NCI-H748 (cell line): ENCODE results near the gene SFTA2.

Experiments
- DNase-seq: peaks from one replicate; lab custom pipeline; 2025; ENCODE audit not compliant: unreplicated experiment; lab: John Stamatoyannopoulos, UW

The SFTA2 gene

DNA sequence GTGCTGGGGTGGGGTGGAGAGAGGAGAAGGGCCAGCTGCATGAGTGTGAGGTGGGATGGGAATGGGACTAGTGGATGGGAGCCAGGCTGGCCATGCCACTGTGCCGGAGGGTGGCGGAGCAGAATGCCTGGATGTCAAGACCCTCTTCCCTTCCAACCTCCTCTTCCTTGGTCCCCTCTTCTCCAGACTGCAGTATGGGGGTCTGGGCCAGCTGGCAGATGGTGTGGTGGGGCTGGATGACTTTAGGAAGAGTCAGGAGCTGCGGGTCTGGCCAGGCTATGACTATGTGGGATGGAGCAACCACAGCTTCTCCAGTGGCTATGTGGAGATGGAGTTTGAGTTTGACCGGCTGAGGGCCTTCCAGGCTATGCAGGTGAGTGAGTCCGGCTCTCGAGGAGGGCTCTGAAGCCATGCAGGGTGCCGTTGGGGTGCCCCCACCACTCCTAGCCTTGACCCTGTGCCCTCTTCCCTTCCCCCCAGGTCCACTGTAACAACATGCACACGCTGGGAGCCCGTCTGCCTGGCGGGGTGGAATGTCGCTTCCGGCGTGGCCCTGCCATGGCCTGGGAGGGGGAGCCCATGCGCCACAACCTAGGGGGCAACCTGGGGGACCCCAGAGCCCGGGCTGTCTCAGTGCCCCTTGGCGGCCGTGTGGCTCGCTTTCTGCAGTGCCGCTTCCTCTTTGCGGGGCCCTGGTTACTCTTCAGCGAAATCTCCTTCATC, 40.0 kb downstream of the SFTA2 start:
- no peak for DNase-seq

DNA sequence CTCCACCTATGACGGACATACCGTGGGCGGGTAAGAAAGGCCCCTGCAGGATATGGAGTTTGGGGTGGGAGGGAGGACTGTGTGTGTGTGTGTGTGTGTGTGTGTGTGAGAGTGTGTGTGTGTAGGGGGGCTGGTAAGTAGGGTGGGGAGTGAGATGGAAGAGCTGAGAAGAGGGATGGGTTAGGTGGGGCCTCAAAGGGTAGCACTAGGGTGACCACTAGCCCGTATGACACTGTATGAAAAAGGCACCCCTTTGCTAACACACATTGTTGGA, 40.6 kb downstream of the SFTA2 start:
- no peak for DNase-seq

DNA sequence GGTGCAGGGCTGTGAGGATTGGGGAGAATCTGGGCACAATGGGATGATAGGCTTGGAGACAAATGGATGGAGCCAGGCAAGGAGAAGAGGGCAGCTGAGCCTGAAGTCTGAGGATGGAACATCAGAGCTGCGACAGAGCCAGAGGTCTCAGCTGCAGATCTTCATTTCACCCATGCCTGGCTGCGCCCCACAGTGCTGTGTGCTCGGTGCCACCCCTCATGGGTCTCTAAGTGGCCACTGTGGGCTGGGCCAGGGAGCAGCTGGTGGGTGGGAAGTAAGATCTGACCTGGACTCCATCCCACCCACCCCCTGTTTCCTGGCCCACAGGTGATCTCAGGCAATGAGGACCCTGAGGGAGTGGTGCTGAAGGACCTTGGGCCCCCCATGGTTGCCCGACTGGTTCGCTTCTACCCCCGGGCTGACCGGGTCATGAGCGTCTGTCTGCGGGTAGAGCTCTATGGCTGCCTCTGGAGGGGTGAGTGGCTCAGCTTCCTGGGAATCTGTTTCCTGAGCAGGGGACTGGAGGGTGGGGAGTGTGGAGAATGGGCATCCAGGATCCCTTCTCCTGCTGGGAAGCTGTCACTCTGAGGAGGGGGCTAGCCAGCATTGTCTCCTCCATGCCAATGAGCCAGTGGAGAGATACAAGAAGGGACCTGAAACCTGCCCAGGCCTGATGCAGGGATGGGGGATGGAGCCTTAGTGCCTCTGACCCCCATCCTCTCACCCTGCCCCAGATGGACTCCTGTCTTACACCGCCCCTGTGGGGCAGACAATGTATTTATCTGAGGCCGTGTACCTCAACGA, 41.1 kb downstream of the SFTA2 start:
- DNase-seq, result no peak

DNA sequence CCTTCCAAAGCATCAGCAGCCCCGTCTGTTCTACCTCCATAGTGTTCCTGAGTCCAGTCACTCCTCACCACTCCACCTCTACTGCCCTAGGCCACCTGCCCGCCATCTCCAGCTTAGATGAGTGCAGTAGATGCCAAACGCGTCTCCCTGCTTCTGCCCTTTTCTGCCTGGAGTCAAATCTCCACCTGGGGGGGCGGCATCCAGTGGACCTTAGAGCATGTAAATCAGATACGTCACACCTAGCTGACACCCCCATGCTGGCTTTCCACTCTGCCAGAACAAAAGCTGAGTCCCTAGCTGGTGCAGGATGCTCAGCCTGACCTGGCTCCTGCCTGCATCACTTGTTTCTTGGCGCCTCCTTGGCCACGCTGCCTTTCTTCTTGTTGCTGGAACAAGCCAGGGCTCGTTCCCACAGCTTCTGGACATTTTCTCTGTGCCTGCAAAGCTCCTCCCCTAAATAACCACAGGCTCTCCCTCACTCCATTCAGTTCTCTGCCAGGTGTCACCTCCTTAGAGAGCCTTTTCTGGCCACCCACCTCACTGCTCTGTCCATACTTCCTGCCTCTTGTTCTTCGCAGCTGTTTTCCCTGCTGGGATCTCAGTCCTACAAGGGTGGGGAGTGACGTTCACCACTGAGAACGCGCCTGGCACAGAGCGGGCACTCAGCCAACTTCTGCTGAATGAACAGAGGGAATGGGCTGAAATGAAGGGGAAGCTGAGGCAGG, 41.9 kb downstream of the SFTA2 start:
- no peak for DNase-seq

DNA sequence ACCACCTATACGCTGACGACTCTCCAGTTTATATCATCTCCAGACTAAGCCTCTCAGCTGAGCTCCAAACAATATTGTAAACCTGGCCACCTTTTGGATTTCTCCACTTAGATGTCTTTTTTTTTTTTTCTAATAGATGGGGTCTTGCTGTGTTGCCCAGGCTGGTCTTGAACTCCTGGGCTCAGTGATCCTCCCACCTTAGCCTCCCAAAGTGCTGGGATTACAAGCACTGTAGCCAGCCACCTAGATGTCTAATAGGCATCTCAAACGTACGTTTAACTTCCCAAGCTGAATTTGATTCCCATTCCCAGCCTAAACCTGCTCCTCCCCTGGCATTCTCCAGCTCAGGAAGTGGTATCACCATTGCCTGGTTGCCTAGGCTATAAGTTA, 42.5 kb downstream of the SFTA2 start:
- DNase-seq, result no peak

DNA sequence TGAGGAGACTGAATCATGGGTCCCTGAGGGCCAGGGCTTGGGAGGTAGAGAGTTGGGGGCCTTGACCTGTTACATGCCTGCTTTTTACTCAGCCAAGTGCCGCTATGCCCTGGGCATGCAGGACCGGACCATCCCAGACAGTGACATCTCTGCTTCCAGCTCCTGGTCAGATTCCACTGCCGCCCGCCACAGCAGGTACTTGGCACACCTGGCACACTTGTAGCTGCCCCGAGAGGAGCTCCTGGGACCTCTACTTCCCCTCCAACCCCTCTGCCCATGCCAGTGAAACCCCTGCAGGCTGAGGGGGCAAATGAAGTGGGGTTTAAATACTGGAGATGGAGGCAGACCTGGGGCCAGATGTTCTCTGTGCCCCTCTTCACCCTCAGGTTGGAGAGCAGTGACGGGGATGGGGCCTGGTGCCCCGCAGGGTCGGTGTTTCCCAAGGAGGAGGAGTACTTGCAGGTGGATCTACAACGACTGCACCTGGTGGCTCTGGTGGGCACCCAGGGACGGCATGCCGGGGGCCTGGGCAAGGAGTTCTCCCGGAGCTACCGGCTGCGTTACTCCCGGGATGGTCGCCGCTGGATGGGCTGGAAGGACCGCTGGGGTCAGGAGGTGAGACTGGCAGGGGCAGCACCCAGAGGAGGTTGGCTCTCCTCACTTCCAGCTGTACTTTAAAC, 43.0 kb downstream of the SFTA2 start:
- DNase-seq, result no peak

DNA sequence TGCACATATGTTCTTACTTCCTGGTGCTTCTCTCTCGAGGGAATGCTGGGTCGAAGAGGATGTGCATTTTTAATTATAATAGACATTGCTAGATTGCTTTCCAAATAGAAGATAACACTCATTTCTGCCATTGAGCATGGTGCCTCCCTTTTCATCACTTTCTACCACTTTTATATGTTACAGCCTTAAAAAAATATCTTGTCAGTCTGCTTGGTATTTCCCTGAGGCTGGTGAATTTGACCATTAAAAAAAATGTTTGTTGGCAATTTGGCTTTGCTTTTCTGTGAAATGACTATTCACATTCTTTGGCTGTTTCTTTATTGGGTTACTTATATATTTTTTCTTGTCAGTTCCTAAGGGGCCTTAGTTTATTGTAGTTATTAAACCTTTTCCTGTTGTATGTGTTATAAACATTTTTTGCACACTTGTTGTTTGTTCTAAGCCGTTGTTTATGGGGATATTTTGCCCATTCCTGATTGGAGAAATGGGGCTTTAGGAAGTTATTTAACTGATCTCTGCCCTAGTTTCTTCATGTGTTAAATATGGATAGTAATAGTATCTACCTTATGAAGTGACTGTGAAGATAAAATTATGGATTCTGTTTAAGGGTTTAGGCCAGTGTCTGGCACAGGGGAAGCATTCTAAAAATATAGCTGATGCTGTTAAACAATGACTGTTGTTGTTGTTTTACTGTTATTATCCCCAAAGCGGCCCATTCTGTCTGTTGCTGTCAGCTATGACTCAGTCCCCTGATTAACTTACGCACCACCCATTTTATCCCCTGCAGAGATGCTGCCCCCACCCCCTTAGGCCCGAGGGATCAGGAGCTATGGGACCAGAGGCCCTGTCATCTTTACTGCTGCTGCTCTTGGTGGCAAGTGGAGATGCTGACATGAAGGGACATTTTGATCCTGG, 43.8 kb downstream of the SFTA2 start:
- no peak for DNase-seq

DNA sequence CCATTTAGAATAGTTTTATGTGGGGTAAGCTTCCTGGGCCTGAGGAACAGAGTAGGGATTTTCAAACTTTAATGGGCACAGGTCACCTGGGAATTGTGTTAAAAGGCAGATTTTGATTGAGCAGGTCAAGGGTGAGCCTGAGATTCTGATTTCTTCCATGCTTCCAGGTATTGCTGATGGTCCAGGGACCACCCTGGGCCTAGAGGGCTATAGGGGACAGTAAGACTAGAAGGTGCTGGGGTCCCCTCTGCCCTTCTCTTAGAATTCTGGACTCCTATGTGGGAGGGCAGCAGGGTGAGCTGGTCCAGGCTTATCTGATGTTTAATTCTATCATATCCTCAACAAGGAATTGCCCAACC, 45.1 kb downstream of the SFTA2 start:
- DNase-seq, result no peak

DNA sequence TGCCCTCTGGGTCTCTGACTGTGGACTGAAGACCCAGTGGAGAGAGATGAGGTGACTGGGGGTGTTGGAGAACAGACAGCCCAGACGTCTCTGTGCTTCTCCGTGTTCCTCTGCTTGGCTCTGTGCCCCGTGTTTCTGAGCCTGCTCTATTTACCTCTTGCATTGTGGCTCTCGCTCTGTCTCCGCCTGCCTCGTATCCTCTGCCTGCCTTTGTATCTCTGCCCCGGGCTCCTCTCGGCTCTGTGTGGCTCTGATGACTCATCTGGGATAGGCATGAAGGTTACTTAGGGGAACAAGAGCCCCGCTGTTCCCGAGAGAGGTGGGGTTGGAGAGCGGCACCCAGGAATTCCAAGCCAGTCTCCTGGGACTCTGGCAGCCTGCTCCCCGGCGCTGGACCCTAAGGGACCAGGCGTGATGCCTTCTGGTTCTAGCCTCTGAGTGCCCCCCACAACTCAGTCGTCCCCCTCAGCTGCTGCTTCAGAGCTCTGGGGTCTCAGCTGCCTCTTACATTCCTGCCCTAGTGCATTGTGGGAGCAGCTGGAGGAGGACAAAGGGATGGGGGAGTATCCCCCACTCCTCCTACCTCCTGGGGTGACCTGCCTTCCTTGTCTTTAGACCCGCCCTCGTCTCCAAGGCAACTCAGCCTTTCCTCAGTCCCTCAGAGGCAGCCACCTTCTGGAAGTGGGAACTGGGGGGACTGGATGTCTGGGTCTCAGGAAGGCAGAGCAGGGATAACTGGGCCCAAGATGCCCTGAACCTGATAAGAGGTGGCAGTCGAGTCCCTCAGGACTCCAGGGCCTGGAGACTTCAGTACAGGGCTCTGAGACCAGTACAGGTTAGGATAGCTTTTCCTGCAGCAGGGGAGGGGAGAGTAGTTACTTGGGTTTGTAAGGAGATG, 45.7 kb downstream of the SFTA2 start:
- DNase-seq, result peak; percentile 92

DNA sequence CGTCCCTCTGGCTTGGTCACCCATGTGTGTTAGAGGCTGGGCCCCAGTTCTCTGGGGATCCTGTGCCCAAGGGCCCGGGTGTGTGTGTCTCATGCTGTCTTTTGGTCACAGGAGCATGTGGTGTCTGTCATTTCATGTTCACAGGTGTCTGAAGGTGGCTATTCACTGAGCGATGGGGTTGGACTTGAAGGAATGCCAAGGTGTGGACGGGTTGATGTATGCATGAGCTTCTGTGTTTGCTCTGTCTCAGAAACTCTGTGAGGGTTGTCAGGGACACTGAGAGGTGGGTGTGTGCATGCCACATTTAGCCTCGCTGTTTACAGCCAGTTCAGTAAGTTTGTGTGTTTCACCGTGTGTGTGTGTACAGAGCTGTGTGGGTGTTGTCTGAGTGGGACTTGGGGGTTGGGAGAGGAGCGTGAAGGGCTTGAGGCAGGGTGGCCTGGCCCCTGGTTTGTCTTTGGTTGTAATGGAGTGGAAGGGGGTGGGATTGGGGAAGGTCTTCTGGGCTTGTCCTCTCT, 46.4 kb downstream of the SFTA2 start:
- peak; percentile 75 for DNase-seq

DNA sequence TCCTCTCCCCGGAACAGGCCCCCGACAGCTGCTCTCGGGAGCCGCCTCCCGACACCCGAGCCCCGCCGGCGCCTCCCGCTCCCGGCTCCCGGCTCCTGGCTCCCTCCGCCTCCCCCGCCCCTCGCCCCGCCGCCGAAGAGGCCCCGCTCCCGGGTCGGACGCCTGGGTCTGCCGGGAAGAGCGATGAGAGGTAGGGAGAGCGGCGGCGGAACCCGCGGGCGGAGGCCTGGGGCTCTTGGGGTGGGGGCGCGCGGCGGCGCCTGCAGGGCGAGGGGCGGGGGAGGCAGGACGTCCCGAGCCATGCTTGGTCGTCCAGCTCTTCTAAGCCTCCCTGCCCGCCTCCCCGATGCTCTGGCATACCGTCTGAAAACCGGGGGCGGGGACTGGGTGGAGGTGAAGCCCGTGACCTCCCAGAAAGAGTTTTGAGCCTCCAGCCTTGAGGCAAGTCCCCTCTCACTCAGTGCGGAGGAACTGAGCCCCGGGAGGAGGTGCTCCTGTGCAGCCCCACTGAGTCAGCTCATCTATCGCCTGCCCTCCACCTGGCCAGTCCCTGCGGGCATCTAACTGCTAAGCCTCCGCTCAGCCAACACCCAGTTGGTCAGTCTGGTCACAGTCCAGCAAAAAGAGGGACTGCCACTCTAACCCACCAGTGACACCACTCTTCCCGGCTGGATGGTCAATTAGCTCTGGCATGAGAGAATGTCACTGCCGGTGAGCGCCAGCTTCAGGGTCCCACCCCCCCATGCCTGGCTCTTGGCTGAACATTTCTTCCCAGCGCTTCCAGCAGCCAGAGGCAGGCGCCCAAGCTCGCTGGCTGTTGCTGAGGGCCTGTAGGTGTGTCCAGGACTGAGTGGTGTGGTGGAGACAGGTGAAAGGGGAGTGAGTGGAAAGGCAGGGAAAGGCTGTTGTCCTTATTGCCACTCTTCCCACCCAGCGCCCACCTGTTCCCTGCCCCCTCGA, 47.2 kb downstream of the SFTA2 start:
- DNase-seq, result peak; percentile 71

DNA sequence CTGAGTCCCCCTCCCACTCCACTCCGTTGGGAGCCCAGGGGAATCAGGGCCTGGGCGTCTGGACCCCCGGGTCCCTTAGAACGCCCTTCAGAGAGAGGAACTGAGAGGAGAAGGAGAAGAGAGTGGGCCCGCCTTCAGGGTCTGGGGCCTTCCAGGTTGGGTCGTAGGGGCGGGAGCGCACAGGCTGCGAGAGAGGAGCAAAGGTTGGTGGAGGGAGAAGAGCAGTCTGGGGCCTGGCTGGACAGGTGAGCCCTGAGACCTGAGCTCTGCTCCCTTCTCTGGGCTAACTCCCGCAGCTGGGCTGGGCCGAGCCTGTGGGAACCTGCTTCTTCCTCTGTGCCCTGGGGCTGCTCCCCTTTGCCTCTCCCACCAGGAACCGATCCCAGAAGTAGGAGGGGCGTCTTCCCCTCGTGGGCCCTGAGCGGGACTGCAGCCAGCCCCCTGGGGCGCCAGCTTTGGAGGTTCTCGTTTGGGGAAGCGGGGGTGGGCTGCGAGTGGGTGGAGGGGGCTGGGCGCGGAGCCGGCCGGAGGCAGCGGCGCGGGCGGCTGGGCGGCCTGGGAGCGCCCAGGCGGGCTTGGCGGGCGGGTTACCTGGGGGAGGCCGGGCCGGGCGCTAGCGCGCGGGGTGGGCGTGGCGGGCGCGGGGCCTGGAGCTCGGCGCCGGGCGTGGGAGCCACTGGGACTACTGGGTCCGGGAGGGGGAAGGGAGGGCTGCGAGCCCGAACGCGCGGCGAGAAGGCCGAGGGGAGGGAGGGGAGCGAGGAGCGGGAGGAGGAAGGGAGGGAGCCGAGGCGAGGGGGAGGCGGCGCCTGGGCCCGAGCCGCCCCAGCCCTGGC, 48.1 kb downstream of the SFTA2 start, which contains the start of gene DDR1:
TSS of gene DDR1 (plus strand) at position 835 of the 836 bp plus-strand sequence. CDS start 4,211 bp downstream, outside the sequence.
- DNase-seq, result peak; percentile 78

DNA sequence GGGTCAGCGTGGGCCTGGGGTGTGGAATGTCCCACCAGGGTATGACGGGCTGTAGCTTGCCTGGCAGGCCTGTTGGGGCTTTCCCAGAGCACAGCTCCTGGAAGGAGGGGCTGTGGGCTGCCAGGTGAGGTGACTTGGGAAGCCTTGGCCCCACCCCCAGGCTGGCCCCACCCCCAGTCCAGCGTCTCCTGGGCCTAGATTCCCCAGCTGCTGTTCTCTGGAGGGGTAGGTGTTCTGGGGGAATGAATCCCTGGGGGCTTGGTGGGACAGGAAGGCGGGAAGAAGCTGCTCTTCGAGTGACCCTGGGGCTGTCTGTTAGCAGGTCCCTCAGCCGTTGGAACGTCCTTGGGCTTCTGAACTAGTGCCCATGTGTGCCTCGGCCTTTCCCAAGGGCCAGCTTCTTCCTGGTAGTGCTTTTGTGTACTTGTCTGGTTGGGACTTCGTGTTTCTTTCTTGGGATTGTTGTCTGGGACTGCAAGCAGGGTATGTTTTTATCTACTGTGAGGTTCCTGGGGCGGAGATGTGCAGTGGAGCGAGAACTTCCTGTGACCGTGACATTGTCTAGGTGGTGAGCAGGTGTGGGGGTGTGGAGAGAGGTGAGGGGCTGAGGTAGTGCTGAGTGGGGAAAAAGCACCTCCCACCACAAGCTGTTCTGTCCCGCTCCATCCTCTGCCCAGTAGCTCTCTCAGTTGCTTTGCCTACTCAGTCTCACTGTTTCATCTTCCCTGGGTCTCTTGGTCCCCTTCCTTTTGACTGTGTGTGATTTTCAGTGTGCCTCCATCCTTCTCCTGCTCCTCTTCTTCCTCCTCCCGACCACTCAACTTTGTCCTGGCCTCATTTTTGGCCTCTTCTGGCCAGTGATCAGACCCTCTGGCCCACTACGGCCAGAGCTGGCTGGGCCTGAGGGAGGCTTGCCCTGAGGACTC, 48.9 kb downstream of the SFTA2 start:
- DNase-seq, result peak; percentile 74

DNA sequence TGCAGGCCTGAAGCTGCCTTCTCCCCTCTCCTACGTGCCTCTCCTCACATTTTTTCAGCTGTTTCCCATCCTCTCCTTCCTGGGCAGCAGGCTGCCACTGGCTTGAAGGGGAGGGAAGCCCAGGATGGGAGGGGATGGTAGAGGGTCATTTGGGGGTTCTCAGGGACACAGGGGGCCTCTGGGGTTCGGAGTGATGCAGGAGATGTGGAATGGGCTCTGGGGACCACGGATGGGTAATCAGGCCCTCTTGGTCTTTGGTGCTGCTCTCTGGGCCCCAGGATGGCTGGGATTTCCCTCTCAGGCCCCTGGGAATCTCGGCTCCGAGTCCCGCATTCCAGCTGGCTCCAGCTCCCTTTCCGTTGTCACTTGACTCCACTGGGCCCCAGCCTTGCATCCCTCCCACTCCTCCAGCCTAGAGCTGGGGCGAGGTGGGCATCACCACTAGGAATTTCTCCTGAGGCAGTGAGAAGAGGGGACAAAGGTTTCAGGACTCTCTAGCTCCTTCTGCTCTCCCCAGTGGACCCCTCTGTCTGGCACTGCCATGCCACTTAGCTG, 49.7 kb downstream of the SFTA2 start:
- DNase-seq, result no peak

DNA sequence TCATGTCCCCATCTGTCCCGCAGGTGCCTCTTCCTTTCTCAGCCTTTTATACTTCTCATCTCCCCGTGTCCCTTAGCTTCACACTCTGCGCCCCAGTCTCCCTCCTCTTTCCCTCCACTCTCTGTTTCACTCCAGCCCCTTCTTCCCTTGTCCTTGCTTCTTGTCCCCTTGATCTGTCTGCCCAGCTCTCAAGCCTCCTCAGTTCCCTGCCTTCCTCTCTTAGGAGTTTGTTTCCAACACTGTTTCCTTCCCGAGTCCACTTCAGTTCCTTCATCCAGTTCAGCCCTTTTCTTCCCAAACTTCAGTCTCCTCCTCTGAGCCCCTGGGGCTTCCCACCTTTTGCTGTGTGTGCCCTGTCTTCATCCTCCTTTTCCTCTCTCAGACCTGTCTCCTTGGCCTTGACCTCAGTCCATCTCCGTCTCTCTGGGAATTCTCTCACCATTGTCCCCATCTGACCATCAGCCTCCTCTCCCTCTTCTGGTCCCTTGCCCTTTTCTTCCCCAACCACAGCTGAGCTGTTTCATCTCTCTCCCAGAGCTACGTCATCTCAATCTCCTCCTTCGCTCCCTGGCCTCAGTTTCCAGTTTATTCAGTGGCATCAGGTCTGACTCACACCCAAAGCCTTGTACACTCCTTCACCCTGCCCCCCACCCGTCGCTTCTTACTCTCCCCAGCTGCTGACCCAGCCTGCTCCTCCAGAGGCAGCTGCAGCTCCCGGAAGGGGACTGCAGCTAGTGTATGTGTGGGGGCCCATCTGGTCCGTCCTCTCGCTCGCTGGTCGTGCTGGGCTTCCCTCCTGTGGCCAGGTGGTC, 50.4 kb downstream of the SFTA2 start:
- DNase-seq, result peak; percentile 21
